H9 (cell line): ENCODE data around the gene ADAM19. TPM values are rescaled to one million over a fixed set of nuclear protein-coding genes. Genes with fewer than 3 reads are reported as not detected.

ENCODE experiments used
- DNase-seq: peaks from one replicate; pipeline ENCODE4 v3.0.0-alpha.2; 2017
- H2AFZ ChIP-seq: one replicate; pipeline ENCODE4 v1.6.1; 2013; ENCODE audit warnings: mild to moderate bottlenecking, low read length, control low read depth, moderate library complexity
- H2AK5ac ChIP-seq: 2 replicates; pipeline ENCODE4 v1.6.1; 2013; ENCODE audit warnings: low read length, control low read depth, mixed read lengths; ENCODE audit not compliant: insufficient read length
- H2BK120ac ChIP-seq: one replicate; pipeline ENCODE4 v1.6.1; 2013; ENCODE audit warnings: low read depth, mild to moderate bottlenecking, low read length, control low read depth, inconsistent platforms; ENCODE audit not compliant: poor library complexity, severe bottlenecking
- H2BK12ac ChIP-seq: 2 replicates; pipeline ENCODE4 v1.6.1; 2013; ENCODE audit warnings: low read length, control low read depth, mixed read lengths, low read depth; ENCODE audit not compliant: insufficient read length
- H2BK15ac ChIP-seq: 2 replicates; pipeline ENCODE4 v1.6.1; 2013; ENCODE audit warnings: low read depth, low read length, control low read depth
- H2BK20ac ChIP-seq: one replicate; pipeline ENCODE4 v1.6.1; 2013; ENCODE audit warnings: low read depth, mild to moderate bottlenecking, low read length, control low read depth, inconsistent platforms; ENCODE audit not compliant: poor library complexity, severe bottlenecking
- H2BK5ac ChIP-seq: 2 replicates; pipeline ENCODE4 v1.6.1; 2013; ENCODE audit warnings: low read length, control low read depth, mixed read lengths; ENCODE audit not compliant: insufficient read length
- H3K14ac ChIP-seq: 2 replicates; pipeline ENCODE4 v1.6.1; 2013; ENCODE audit warnings: low read length, control low read depth; ENCODE audit not compliant: insufficient read depth
- H3K18ac ChIP-seq: 2 replicates; pipeline ENCODE4 v1.6.1; 2013; ENCODE audit warnings: low read depth, mild to moderate bottlenecking, mixed read lengths, low read length, control low read depth; ENCODE audit not compliant: insufficient read length
- H3K23ac ChIP-seq: 2 replicates; pipeline ENCODE4 v1.6.1; 2013; ENCODE audit warnings: low read length, control low read depth, mixed read lengths, low read depth; ENCODE audit not compliant: insufficient read length
- H3K23me2 ChIP-seq: 2 replicates; pipeline ENCODE4 v1.6.1; 2013; ENCODE audit warnings: low read depth, mild to moderate bottlenecking, mixed read lengths, low read length, control low read depth; ENCODE audit not compliant: insufficient read length, poor library complexity, severe bottlenecking
- H3K27ac ChIP-seq: 2 replicates; pipeline ENCODE4 v1.5.1; 2013; ENCODE audit warnings: low read length, control low read depth, mixed read lengths, low read depth; ENCODE audit not compliant: insufficient read length
- H3K27me3 ChIP-seq: 2 replicates; pipeline ENCODE4 v1.6.1; 2013; ENCODE audit warnings: low read length, control low read depth, inconsistent platforms; ENCODE audit not compliant: insufficient read depth
- H3K4ac ChIP-seq: 2 replicates; pipeline ENCODE4 v1.6.1; 2013; ENCODE audit warnings: low read depth, mild to moderate bottlenecking, control low read depth, inconsistent platforms, low read length, moderate library complexity
- H3K4me1 ChIP-seq: 2 replicates; pipeline ENCODE4 v1.6.1; 2013; ENCODE audit warnings: low read length, control low read depth, inconsistent platforms; ENCODE audit not compliant: insufficient read depth
- H3K4me2 ChIP-seq: 2 replicates; pipeline ENCODE4 v1.6.1; 2013; ENCODE audit warnings: low read length, control low read depth, mixed read lengths; ENCODE audit not compliant: insufficient read length, insufficient read depth
- H3K56ac ChIP-seq: 2 replicates; pipeline ENCODE4 v1.6.1; 2013; ENCODE audit warnings: low read depth, mild to moderate bottlenecking, mixed read lengths, low read length, control low read depth; ENCODE audit not compliant: insufficient read length
- H3K79me1 ChIP-seq: 2 replicates; pipeline ENCODE4 v1.6.1; 2013; ENCODE audit warnings: low read depth, mild to moderate bottlenecking, moderate library complexity, low read length, control low read depth, inconsistent platforms; ENCODE audit not compliant: insufficient read depth, poor library complexity, severe bottlenecking
- H3K79me2 ChIP-seq: 2 replicates; pipeline ENCODE4 v1.6.1; 2013; ENCODE audit warnings: low read length, control low read depth, inconsistent platforms; ENCODE audit not compliant: insufficient read depth
- H3K9ac ChIP-seq: 2 replicates; pipeline ENCODE4 v1.6.1; 2013; ENCODE audit warnings: low read length, control low read depth, mixed read lengths; ENCODE audit not compliant: insufficient read length; ENCODE audit errors: extremely low read depth
- H3K9me3 ChIP-seq: one replicate; pipeline ENCODE4 v1.6.1; 2013; ENCODE audit warnings: low read depth, low read length, inconsistent platforms; ENCODE audit not compliant: control insufficient read depth
- H3T11ph ChIP-seq: one replicate; pipeline ENCODE4 v1.6.1; 2013; ENCODE audit warnings: mild to moderate bottlenecking, low read length, control low read depth, inconsistent platforms
- H4K20me1 ChIP-seq: one replicate; pipeline ENCODE4 v1.6.1; 2013; ENCODE audit not compliant: control insufficient read depth, insufficient read length, insufficient read depth
- H4K5ac ChIP-seq: 2 replicates; pipeline ENCODE4 v1.6.1; 2013; ENCODE audit warnings: low read depth, mild to moderate bottlenecking, mixed read lengths, low read length, control low read depth; ENCODE audit not compliant: insufficient read length
- H4K8ac ChIP-seq: replicated peaks from 2 replicates; pipeline ENCODE4 v1.6.1; 2013; ENCODE audit warnings: low read length, control low read depth, mixed read lengths, low read depth; ENCODE audit not compliant: insufficient read length
- H4K91ac ChIP-seq: 2 replicates; pipeline ENCODE4 v1.6.1; 2013; ENCODE audit warnings: low read depth, mild to moderate bottlenecking, moderate library complexity, mixed read lengths, low read length, control low read depth; ENCODE audit not compliant: insufficient read length
- H3K27ac Mint-ChIP-seq, 3 experiments: 2 replicates in 2 of 3; 3 replicates in 1 of 3; pipeline ENCODE4 v1.8.0; 2020 to 2021; ENCODE audit warnings: mixed read lengths in 3 of 3, mild to moderate bottlenecking in 1 of 3, moderate library complexity in 1 of 3
- H3K27me3 Mint-ChIP-seq: 2 replicates; pipeline ENCODE4 v1.8.0; 2021; ENCODE audit warnings: low read depth, mild to moderate bottlenecking, moderate library complexity, mixed read lengths
- H3K36me3 Mint-ChIP-seq, 3 experiments: 2 replicates in 2 of 3; 3 replicates in 1 of 3; pipeline ENCODE4 v1.8.0; 2020 to 2021; ENCODE audit warnings: low read depth in 3 of 3, mixed read lengths in 3 of 3; ENCODE audit not compliant: insufficient read depth in 1 of 3
- H3K4me1 Mint-ChIP-seq, 2 experiments: 2 replicates each; pipeline ENCODE4 v1.8.0; 2020; ENCODE audit warnings: mixed read lengths in 2 of 2
- H3K4me3 Mint-ChIP-seq, 2 experiments: 2 replicates in 1 of 2; 3 replicates in 1 of 2; pipeline ENCODE4 v1.8.0; 2020 to 2021; ENCODE audit warnings: mild to moderate bottlenecking in 2 of 2, mixed read lengths in 2 of 2, moderate library complexity in 1 of 2
- H3K9me3 Mint-ChIP-seq, 2 experiments: 2 replicates in 1 of 2; 3 replicates in 1 of 2; pipeline ENCODE4 v1.8.0; 2020; ENCODE audit warnings: mild to moderate bottlenecking in 2 of 2, mixed read lengths in 2 of 2, moderate library complexity in 1 of 2
- WGBS: extraction: QIAGEN DNeasy Blood & Tissue Kit; methylation state at CpG from one replicate; pipeline ENCODE4 v1.1.7; 2013; ENCODE audit warnings: missing lambda C conversion rate, low lambda C conversion rate, mixed read lengths; ENCODE audit not compliant: insufficient read length; ENCODE audit errors: extremely low coverage; 5-methylcytosine and 5-hydroxymethylcytosine counted together
- total RNA-seq: library from RNA; stranded (reverse); gene quantifications from 2 replicates; pipeline ENCODE4 v1.2.1, GENCODE V29; 2021
- TF ChIP-seq, protein P1 (sequence below): fragments of 200-600 bp; sonication (generic); conservative IDR thresholded peaks from 3 replicates; pipeline ENCODE4 v1.8.0; 2021; ENCODE audit warnings: antibody characterized with exemption, mild to moderate bottlenecking

Gene ADAM19
- total RNA-seq, 1 experiment from 2014 or later, result 9.9 TPM

- Histone ChIP-seq H3K4me2 (no peak overlapping the region), H4K5ac (no peak overlapping the region), H2BK20ac (no peak overlapping the region), H3K27me3 (no peaks in the 10 kb centered on the region), H3K79me2 (no peaks in the 10 kb centered on the region), H2AFZ (no peak overlapping the region), H4K91ac (no peak overlapping the region), H4K8ac (no peak overlapping the region), H2AK5ac (no peak overlapping the region), H3K56ac (no peak overlapping the region), H2BK12ac (no peak overlapping the region), H3K14ac (no peak overlapping the region), H2BK5ac (no peak overlapping the region), H3K27ac (no peak overlapping the region), H3K4me1 (no peaks in the 10 kb centered on the region), H3T11ph (no peak overlapping the region), H3K23me2 (no peaks in the 10 kb centered on the region), H3K18ac (no peak overlapping the region), H2BK15ac (no peak overlapping the region), H3K9me3 (no peaks in the 10 kb centered on the region), H4K20me1 (no peaks in the 10 kb centered on the region), H2BK120ac (no peak overlapping the region), H3K4ac (no peak overlapping the region), H3K9ac (no peak overlapping the region), H3K23ac (no peak overlapping the region), H3K79me1 (no peaks in the 10 kb centered on the region)
- TF ChIP-seq, protein P1, sequence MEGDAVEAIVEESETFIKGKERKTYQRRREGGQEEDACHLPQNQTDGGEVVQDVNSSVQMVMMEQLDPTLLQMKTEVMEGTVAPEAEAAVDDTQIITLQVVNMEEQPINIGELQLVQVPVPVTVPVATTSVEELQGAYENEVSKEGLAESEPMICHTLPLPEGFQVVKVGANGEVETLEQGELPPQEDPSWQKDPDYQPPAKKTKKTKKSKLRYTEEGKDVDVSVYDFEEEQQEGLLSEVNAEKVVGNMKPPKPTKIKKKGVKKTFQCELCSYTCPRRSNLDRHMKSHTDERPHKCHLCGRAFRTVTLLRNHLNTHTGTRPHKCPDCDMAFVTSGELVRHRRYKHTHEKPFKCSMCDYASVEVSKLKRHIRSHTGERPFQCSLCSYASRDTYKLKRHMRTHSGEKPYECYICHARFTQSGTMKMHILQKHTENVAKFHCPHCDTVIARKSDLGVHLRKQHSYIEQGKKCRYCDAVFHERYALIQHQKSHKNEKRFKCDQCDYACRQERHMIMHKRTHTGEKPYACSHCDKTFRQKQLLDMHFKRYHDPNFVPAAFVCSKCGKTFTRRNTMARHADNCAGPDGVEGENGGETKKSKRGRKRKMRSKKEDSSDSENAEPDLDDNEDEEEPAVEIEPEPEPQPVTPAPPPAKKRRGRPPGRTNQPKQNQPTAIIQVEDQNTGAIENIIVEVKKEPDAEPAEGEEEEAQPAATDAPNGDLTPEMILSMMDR, result no peak
- Mint-ChIP-seq H3K27me3 (no peaks in the 10 kb centered on the region), H3K4me1 (no peaks in the 10 kb centered on the region), H3K4me3 (no peak overlapping the region; a peak in 1 of 5 replicates), H3K36me3 (no peaks in the 10 kb centered on the region), H3K27ac (peak overlapping the region in 1 of 3 experiments; percentile 2; a peak in 1 of 7 replicates), H3K9me3 (no peaks in the 10 kb centered on the region)
- no CpG with 5 or more reads among the region's 7 CpGs for WGBS
- no peak for DNase-seq
These were observed 32.0 kb upstream of the ADAM19 start for GRCh38 chr5:157607371-157608161.
